Embryonic facial prominence (tissue), 1 donor: Measurements from ENCODE around the gene ACP1.

Experiments
- DNase-seq: peaks from one replicate; pipeline ENCODE4 v3.0.0-alpha.2; 2016; ENCODE audit errors: extremely low spot score

Gene ACP1

GRCh38 chr2:264493-265468 lies at the start of gene ACP1:
Gene ACP1, plus strand, starts transcription at chr2:264947. Its CDS starts 18 bp downstream, at chr2:264965.
- DNase-seq, result peak; percentile 88

- no peak for DNase-seq
Observed at GRCh38 chr2:216068-216467, 48.7 kb upstream of the ACP1 start.

DNA sequence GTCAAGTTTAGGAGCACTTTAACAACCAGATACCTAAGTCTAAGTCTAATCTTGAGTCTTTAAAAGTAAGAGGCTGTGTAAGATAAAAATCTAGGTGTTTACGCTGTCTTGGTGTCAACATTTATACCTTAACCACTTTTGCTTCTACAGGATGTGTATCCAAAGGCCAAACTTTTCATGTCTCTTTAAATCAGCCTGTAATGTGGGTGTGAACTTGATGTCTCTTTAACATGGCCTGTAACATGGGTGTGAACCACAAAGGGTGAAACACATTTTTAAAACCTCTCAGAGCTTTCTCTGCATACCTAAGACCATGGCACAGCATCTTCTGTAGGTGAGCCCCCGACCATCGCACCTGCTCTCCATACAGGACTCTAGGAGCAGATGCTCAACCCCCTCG lies 41.3 kb upstream of the ACP1 start:
- no peak for DNase-seq

DNA sequence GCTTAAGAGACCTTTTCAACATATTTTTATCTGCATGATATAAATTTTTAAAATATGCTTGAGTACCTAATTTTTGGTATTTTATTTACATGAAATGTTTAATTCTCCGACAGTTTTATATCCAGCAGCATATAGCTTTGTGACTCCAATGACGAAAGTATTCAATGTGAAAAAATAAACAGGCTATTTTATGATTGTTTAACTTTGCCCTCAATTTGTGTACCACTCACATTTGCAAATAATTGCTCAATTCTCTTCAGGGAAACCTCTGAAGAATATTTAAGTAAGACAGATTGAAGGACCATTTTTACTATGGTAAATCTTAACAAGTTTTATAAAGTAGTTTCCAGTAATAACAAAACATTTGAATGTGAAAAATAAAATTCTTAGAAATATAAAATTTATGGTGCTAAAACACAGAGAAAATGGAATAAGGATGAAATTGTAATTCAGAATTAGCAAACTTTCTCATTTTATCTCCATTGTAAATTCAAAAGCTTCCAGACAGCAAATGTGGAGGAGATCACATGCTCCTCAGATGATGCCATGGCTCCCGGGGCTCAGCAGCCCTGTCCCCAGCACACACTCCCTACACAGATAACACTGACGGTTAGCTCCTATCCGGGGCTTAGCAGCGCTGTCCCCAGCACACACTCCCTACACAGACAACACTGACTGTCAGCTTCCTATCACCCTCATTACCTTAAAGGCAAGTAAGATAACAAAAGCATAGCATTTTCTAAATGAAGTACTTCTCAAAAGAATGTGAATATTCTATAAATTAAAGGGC lies 40.6 kb upstream of the ACP1 start:
- DNase-seq, result no peak

DNA sequence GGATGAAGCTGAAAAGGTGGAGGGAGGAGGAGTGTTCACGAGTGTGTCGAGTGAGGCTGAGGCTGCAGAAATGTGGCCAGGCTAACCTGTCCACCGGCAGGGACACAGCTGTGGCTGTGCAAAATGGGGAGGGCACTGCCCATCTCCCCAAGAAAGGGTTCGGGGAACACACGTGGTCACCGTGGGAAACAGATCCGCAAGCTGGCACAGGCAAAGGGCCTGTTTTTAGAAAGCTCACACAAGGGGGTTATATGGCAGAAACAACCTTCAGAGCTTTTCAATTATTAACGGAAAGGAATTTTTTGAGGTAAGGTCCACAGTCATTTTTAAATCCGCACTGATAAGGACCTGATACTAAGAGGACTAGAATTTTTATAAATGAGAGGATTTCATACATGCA lies 36.6 kb upstream of the ACP1 start:
- DNase-seq, result no peak

GRCh38 chr2:228518-229278 lies 36.0 kb upstream of the ACP1 start:
- DNase-seq, result no peak

DNA sequence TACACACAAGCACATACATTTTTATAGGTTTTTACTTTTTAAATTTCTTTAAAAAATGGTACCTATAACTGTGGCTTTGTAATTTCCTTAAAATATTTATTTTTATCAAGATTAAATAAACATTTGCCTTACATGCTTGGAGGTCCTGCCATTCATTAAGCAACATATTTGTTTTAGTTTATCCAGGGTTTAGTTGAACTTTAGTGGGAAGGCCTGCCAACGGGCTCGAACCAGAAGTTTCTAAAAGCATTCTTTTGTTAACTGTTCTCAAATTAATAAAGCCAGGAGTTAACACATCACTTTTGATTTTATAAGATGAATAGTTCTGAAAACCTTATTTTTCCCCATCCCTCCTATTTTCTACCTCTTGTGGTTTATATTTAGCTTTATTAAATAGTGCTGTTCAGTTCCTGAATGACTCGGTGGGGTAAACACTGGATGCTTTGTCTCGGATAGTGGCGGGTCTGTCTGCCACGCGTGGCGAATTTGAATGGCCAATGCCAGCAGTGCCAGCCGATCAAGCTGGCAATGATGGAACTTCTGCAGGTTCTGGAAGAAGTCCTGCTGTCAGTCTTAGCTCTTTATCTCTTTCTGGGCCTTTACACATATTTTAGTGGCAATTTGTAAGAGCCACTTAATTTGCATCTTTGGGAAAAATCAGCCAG lies 33.1 kb upstream of the ACP1 start:
- DNase-seq, result no peak

DNA sequence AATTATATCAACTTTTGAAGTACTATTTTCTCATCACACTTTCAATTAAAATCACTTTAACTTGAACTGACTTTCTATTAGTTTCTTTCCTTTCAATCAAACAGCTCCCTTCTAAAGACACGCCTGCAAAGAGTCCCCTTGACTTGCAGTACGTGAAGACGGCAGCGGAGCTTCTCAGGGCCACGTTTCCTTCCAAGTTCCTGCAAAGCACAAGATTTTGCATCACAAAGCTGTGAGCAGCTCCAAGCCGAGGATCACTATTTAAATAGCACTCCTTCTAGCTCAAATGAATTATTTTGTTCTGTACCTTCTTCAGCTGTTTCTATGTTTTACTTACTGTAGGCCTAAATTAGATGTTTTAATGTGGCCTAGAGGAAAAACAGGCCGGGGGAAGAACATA lies 31.7 kb upstream of the ACP1 start:
- DNase-seq, result no peak

GRCh38 chr2:234421-234820 lies 30.3 kb upstream of the ACP1 start:
- no peak for DNase-seq

- DNase-seq, result no peak
Observed at GRCh38 chr2:236993-237539, 27.7 kb upstream of the ACP1 start.

DNA sequence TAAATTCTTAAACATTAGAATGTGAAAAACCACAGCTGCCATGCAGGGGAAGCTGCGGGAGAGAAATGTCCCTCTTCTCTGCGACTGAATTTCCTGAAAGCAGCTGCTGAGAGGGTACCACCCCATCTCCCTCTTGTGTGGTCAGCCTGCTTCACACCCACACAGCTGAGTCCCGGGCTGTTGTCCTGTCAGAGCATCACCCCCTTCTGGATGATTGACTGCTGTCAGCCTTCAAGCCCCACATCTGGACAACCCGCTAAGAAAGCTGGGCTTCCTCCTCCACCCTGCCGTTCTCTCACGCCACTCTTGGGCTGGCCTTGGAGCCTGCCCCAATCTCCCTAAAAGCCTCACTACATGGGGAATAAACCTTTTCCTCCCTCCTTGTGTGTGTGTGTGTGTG lies 26.9 kb upstream of the ACP1 start:
- no peak for DNase-seq

GRCh38 chr2:238431-238830 lies 26.3 kb upstream of the ACP1 start:
- DNase-seq, result no peak

DNA sequence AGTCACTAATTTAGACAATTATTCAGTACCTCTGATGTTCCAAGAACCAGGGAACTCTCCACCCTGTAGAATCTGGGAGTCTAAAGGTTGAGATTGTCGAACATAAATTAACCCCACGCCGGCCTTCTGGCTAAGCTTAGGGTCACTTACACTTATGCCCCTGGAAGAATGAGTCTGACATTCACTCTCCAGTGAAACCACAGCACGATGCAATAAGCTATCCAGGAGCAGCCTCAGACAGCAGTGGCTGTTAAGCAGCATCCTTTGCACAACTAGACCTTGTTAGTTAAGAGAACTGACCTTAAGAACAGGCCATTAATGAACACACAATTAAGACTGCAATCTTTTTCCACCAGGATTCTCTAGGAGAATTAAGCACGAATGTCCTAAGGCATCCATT lies 25.9 kb upstream of the ACP1 start:
- no peak for DNase-seq

DNA sequence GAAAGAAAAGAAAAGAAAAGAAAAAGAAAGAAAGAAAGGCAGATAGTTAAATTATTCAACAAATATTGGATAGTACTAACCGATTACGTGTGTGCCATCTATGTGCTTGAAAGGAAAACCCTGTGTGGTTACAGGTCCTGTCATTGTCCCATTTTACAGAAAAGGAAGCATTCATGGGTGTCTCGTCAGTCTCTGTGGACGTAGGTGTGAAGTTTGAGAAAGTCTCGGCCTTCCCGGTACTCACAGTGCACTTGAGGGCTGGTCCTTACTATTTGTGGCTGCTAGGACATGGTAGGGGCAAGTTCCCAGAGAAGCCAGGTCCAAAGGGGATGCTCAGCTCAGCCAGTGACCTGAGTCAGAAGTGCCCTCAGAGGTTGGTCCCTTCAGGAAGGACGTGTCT lies 20.2 kb upstream of the ACP1 start:
- DNase-seq, result no peak

GRCh38 chr2:246489-247144 lies 18.1 kb upstream of the ACP1 start:
- no peak for DNase-seq

- no peak for DNase-seq
Observed at GRCh38 chr2:248724-249123, 16.0 kb upstream of the ACP1 start.

- DNase-seq, result no peak
Observed at GRCh38 chr2:249538-250042, 15.2 kb upstream of the ACP1 start.

- DNase-seq, result no peak
Observed at GRCh38 chr2:252001-252602, 12.6 kb upstream of the ACP1 start.

- DNase-seq, result no peak
Observed at GRCh38 chr2:253202-253638, 11.5 kb upstream of the ACP1 start.

GRCh38 chr2:254241-254640 lies 10.5 kb upstream of the ACP1 start:
- DNase-seq, result no peak
